GM12864 (cell line): ENCODE measurements around the gene ELOF1.
A peak's percentile ranks its signal among the peaks of the same experiment; 100 is the strongest.

Source experiments
- DNase-seq: peaks from one replicate; pipeline ENCODE4 v3.0.0-alpha.2; 2011; ENCODE audit warnings: low read depth
- H3K4me3 ChIP-seq: 2 replicates; pipeline ENCODE4 v1.5.1; 2011; ENCODE audit warnings: mild to moderate bottlenecking, low read depth, low read length, control low read depth
- TF ChIP-seq, protein P1 (sequence below): IDR thresholded peaks from 2 replicates; pipeline ENCODE4 v1.5.1; 2011; ENCODE audit warnings: low read depth, mild to moderate bottlenecking, moderate library complexity, low read length, control low read depth, inconsistent platforms; ENCODE audit errors: missing control alignments

ELOF1 gene

DNA sequence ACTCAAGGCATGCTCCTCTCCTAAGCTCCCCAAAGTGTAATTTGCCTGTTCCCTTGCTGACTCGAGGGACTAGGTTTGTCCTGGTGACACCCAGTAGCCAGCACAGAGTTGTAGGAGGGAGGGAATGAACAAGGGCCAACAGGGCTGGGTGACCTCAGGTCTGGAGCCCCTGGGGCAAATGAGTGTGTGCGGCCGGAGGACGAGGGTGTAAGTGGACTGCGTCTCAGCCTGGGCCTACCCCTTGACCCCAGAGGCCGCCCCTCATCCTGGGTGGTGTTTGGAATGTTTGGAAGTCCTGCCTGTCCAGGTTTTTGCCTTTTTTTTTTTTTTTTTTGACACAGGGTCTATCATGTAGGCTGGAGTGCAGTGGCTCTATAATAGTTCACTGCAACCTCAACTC lies 52.1 kb downstream of the ELOF1 start:
- no peak for DNase-seq
- TF ChIP-seq, protein P1, sequence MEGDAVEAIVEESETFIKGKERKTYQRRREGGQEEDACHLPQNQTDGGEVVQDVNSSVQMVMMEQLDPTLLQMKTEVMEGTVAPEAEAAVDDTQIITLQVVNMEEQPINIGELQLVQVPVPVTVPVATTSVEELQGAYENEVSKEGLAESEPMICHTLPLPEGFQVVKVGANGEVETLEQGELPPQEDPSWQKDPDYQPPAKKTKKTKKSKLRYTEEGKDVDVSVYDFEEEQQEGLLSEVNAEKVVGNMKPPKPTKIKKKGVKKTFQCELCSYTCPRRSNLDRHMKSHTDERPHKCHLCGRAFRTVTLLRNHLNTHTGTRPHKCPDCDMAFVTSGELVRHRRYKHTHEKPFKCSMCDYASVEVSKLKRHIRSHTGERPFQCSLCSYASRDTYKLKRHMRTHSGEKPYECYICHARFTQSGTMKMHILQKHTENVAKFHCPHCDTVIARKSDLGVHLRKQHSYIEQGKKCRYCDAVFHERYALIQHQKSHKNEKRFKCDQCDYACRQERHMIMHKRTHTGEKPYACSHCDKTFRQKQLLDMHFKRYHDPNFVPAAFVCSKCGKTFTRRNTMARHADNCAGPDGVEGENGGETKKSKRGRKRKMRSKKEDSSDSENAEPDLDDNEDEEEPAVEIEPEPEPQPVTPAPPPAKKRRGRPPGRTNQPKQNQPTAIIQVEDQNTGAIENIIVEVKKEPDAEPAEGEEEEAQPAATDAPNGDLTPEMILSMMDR = no peak
- H3K4me3 ChIP-seq = peak overlapping the region; percentile 17

DNA sequence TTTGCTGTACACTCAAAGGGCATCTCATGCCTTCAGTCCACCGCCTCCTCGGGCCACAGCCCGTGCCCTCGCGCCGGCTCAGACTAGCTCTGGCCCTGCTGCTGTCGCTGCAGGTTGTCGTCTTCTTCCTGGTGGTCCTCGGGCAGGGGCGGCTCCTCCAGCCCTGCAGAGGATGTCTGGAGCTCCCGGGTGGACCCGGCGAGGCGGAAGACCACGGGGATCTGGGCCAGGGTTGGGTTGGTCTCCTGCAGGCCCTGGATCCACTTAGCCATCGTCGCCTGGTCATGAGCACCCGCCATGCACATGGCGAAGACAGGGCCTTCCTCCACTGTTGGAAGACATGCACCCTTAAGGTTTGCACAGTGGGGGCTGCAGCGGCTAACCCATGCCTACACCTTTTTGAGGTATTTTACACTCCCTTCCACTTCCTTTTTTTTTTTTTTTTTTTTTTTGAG lies 52.9 kb downstream of the ELOF1 start:
- H3K4me3 ChIP-seq = peak overlapping the region; percentile 82
- DNase-seq = no peak
- TF ChIP-seq, protein P1 = no peak

DNA sequence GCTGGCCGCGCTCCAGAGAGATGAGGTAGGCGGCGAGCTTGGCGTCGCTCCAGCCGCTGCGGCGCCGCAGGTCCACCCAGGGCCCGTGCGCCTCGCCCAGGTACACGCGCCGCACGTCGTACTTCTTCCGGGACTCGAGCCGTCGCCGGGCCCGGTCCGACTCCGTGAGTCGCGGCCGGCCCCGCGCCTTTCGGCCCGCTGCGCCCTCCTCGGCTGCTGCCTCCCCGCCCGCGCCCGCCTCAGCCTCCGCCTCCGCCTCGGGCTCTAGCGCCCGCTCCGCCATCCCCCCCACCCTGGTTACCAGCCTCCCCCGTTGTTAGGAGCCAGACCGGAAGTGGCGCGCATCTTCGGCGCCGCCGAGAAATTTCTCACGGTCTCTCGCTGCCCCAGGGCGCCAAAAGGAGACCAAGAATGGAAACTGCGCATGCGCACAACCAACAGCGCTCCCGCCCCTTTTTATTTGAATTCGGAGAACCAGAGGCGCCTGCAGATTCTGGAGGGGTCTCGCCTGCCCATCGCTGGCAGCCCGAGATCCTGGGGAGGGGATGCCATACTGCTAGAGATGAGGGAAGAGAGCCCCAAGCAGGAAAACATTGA lies 53.4 kb downstream of the ELOF1 start, which contains the start of gene ZNF653:
TSS of gene ZNF653 (minus strand) at position 336 of the 597 bp plus-strand sequence. CDS start at position 283, 53 bp downstream.
- TF ChIP-seq, protein P1 = no peak
- H3K4me3 ChIP-seq = peak within 1 kb of the TSS; percentile 82
- DNase-seq = peak; percentile 87

DNA sequence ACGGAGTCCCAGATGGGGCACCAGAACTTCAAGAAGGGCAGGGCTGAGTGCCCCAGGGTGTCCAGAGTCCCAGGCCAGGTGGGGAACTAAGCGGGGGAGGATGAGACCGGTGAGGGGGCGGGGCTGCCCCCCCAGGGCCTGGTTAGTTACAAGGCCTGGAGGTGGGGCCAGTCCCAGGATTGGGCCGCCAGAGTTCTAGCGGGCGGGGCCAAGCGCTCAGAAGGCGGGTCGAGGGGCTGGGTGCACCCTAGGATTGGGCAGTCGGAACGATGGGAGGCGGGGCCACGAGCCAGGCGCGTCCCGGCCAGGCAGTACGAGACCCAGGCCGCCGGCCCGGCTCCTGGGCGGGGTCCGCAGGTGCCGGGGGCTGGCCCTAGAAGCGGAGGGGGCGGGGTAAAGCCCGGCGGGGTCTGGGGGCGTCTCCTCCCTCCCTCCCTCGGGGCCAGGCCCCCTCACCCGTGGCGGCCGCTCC lies 54.0 kb downstream of the ELOF1 start:
- peak overlapping the region; percentile 82 for H3K4me3 ChIP-seq
- TF ChIP-seq, protein P1 = no peak
- peak; percentile 89 for DNase-seq

DNA sequence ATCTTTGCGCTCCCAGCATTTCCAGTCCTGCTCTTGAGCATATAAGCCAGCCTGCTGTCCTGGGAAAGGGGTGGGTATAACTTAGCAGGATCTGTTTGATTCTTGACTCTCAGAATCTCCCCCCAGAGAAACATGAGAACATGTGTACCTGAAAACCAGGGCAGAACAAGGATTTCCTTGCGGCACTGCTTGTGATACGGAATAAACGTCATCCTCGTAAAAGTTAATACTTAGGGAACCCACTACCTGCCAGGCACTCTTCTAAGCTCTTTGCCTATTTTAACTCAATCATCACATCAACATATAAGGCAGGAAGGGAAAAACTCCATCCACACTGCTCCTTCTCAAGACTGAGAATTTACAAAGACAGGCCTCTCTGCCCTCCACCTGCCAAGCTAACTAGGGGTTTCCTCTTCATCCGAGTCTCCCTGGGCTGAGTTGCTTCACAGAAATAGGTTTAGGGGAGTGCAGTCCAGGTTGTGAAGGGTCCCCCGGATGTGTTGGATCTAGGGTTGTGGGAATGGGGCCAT lies 54.5 kb downstream of the ELOF1 start:
- peak overlapping the region; percentile 82 for H3K4me3 ChIP-seq
- DNase-seq = no peak
- TF ChIP-seq, protein P1 = no peak
